Measurements from ENCODE around the gene IFRD2. TPM values are rescaled to one million over a fixed set of nuclear protein-coding genes. Genes with fewer than 3 reads are reported as not detected.

Gene IFRD2
- total and polyA plus RNA-seq, 2 of the 13 experiments (the other 11 are each of a cell fraction or from before 2014, with no cell fraction given) = 32.8 to 96.1 TPM

DNA sequence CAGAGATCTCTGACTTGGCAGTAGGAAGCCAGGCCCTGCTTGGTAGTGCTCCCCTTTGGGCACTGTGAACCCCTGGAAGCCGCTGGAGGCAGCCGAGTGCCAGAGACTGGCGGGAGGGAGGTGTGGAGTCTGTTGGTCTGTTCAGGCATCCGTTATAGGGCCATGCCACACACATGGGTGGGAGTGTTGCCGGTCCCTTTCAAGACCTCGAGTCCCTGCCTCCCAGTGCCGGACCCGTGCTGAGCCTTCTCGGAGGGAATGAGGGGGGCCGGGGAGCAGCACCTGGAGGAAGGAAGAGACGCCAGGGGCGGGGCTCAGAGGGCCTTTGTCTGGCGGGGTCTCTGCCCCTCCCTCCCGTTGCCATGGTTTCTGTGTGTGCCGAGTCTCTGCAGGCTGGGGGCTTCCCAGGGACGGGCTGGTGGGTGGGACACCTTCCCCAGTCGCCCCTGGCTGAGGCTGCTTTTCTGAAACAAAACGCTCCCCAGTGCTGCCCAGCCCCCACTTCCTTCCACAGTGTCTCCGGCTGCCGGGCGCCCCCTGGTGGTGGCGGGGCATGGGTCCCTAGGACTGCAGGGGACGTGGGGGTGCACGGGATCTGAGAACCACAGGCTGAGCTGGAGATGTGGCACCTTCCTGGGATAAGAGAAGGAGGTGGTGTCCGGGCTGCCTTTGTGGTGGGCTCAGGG is 46.3 kb downstream of the IFRD2 start (continued):
- TF ChIP-seq, protein P1, sequence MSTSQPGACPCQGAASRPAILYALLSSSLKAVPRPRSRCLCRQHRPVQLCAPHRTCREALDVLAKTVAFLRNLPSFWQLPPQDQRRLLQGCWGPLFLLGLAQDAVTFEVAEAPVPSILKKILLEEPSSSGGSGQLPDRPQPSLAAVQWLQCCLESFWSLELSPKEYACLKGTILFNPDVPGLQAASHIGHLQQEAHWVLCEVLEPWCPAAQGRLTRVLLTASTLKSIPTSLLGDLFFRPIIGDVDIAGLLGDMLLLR (CRISPR knock-in tag; IDR thresholded peaks at IDR 0.05) = no peak
- TF ChIP-seq ZNF777 (CRISPR knock-in tag; IDR thresholded peaks at IDR 0.05) (0 out of 2 replicates have a peak, but pooled peaks have one; percentile 41), NCOR1 (IDR thresholded peaks at IDR 0.05; ENCODE audit: borderline replicate concordance, low read length) (no peak), CAMTA2 (CRISPR knock-in tag; IDR thresholded peaks at IDR 0.05; ENCODE audit: borderline replicate concordance) (no peak), ZSCAN25 (CRISPR knock-in tag; IDR thresholded peaks at IDR 0.05) (no peak), SOX6 (IDR thresholded peaks at IDR 0.05) (no peak), SOX6 (CRISPR knock-in tag; IDR thresholded peaks at IDR 0.05) (peak; percentile 45), ZMYM4 (CRISPR knock-in tag; IDR thresholded peaks at IDR 0.05) (no peak), ZNF143 (CRISPR knock-in tag; IDR thresholded peaks at IDR 0.05) (no peak), ZNF318 (CRISPR knock-in tag; IDR thresholded peaks at IDR 0.05) (no peak), ZNF629 (CRISPR knock-in tag; conservative IDR thresholded peaks at IDR 0.05) (no peak), ZBTB1 (CRISPR knock-in tag; IDR thresholded peaks at IDR 0.05; ENCODE audit: borderline replicate concordance) (no peak), ASH2L (IDR thresholded peaks at IDR 0.05; ENCODE audit: insufficient read length, low read depth, low read length) (no peak), ZBTB7B (CRISPR knock-in tag; IDR thresholded peaks at IDR 0.05) (no peak), ZSCAN21 (CRISPR knock-in tag; IDR thresholded peaks at IDR 0.05; ENCODE audit: borderline replicate concordance) (no peak)
- TF ChIP-seq, protein P2, sequence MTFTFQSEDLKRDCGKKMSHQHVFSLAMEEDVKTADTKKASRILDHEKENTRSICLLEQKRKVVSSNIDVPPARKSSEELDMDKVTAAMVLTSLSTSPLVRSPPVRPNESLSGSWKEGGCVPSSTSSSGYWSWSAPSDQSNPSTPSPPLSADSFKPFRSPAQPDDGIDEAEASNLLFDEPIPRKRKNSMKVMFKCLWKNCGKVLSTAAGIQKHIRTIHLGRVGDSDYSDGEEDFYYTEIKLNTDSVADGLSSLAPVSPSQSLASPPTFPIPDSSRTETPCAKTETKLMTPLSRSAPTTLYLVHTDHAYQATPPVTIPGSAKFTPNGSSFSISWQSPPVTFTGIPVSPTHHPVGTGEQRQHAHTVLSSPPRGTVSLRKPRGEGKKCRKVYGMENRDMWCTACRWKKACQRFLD (CRISPR knock-in tag; IDR thresholded peaks at IDR 0.05; ENCODE audit: borderline replicate concordance) = no peak
- TF ChIP-seq, protein P3, sequence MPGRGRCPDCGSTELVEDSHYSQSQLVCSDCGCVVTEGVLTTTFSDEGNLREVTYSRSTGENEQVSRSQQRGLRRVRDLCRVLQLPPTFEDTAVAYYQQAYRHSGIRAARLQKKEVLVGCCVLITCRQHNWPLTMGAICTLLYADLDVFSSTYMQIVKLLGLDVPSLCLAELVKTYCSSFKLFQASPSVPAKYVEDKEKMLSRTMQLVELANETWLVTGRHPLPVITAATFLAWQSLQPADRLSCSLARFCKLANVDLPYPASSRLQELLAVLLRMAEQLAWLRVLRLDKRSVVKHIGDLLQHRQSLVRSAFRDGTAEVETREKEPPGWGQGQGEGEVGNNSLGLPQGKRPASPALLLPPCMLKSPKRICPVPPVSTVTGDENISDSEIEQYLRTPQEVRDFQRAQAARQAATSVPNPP (CRISPR knock-in tag; IDR thresholded peaks at IDR 0.05) = no peak

Measured in HepG2 (cell line).